HG02759 (cell line): Measurements from ENCODE around the gene NUDT21.
"Not testable (repeated sequence)": the region's sequence is repeated elsewhere in the genome, so short reads cannot be mapped to it uniquely, and the experiment has no call there.

Experiments
- ATAC-seq: cut with Tn5 transposase; IDR thresholded peaks from one replicate; pipeline ENCODE4 v1.9.1; 2021; ENCODE audit warnings: mild to moderate bottlenecking, moderate library complexity; ENCODE audit not compliant: unreplicated experiment

Gene NUDT21

GRCh38 chr16:56419740-56420548, 31.2 kb downstream of the NUDT21 start:
- ATAC-seq = no peak

- ATAC-seq = no peak
These were observed 34.0 kb downstream of the NUDT21 start for GRCh38 chr16:56417138-56417537.

- ATAC-seq = no peak
These were observed 35.3 kb downstream of the NUDT21 start for GRCh38 chr16:56415875-56416274.

- ATAC-seq = no peak
These were observed 36.8 kb downstream of the NUDT21 start for GRCh38 chr16:56414366-56414765.

- no peak for ATAC-seq
These were observed 37.8 kb downstream of the NUDT21 start for GRCh38 chr16:56413381-56413780.

GRCh38 chr16:56411624-56412023, 39.5 kb downstream of the NUDT21 start:
- ATAC-seq = no peak

GRCh38 chr16:56411123-56411522, 40.0 kb downstream of the NUDT21 start:
- ATAC-seq = no peak

GRCh38 chr16:56409195-56409594, 41.9 kb downstream of the NUDT21 start:
- no peak for ATAC-seq

- no peak for ATAC-seq
These were observed 42.6 kb downstream of the NUDT21 start for GRCh38 chr16:56408379-56409098.

- ATAC-seq = no peak
These were observed 45.0 kb downstream of the NUDT21 start for GRCh38 chr16:56405977-56406672.

- ATAC-seq = peak; percentile 42
These were observed 49.6 kb downstream of the NUDT21 start for GRCh38 chr16:56401482-56401881.

GRCh38 chr16:56400458-56400857, 50.7 kb downstream of the NUDT21 start:
- no peak for ATAC-seq

- no peak for ATAC-seq
These were observed 51.6 kb downstream of the NUDT21 start for GRCh38 chr16:56399486-56399885.

GRCh38 chr16:56399047-56399446, 52.1 kb downstream of the NUDT21 start:
- ATAC-seq = no peak

GRCh38 chr16:56396724-56397123, 54.4 kb downstream of the NUDT21 start:
- ATAC-seq = not testable (repeated sequence)

- no peak for ATAC-seq
These were observed 61.6 kb downstream of the NUDT21 start for GRCh38 chr16:56389554-56389953.

GRCh38 chr16:56388209-56388608, 62.9 kb downstream of the NUDT21 start:
- ATAC-seq = no peak

- no peak for ATAC-seq
These were observed 63.7 kb downstream of the NUDT21 start for GRCh38 chr16:56387396-56387795.

- ATAC-seq = no peak
These were observed 66.9 kb downstream of the NUDT21 start for GRCh38 chr16:56384074-56384721.

- no peak for ATAC-seq
These were observed 68.2 kb downstream of the NUDT21 start for GRCh38 chr16:56382901-56383355.

GRCh38 chr16:56382459-56382858, 68.7 kb downstream of the NUDT21 start:
- ATAC-seq = no peak
